COLO829 (cell line): ENCODE data around the gene PLAC8.
"Not testable (repeated sequence)": the region's sequence is repeated elsewhere in the genome, so short reads cannot be mapped to it uniquely, and the experiment has no call there.

Experiments
- DNase-seq: peaks from one replicate; pipeline ENCODE4 v3.0.0; 2012; ENCODE audit warnings: low spot score

PLAC8 gene

GRCh38 chr4:83067058-83067639, 47.4 kb downstream of the PLAC8 start:
- no peak for DNase-seq

DNA sequence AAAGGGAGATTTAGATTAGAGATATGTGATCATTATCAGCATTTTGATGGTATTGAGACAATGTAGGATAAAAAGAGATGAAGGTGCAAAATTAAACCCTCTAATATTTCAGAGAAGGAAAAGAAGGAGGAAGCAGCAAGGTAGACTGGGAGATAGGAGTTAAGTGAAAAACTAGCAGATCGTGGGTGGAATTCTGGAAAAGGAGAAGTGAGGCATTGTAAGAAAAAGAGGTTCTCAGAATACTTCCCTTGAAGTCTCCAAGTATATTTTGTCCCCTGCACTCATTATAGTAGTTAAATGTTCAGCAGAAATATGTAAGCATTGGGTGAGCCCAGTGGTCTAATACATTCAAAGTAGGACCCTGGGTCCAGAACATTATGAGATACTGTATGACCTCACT, 49.3 kb downstream of the PLAC8 start:
- DNase-seq = no peak

- DNase-seq = no peak
Observed at GRCh38 chr4:83062739-83063138, 51.8 kb downstream of the PLAC8 start.

GRCh38 chr4:83054928-83055327, 59.6 kb downstream of the PLAC8 start:
- peak; percentile 18 for DNase-seq

DNA sequence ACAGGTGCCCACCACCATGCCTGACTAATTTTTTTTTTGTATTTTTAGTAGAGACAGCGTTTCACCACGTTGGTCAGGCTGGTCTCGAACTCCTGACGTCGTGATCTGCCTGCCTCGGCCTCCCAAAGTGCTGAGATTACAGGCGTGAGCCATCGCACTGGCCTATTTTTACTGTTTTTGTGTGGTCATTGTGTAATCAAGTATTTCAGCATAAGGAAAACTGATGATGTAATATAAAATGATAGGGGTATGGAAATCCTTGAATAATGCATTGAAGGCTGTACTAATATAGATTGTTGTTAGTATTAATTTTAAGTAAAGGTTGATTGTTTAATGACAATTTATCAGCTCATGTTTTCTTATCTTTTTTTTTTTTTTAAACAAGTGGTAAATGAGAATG, 65.7 kb downstream of the PLAC8 start:
- DNase-seq = not testable (repeated sequence)

- no peak for DNase-seq
Observed at GRCh38 chr4:83046693-83047473, 67.6 kb downstream of the PLAC8 start.

DNA sequence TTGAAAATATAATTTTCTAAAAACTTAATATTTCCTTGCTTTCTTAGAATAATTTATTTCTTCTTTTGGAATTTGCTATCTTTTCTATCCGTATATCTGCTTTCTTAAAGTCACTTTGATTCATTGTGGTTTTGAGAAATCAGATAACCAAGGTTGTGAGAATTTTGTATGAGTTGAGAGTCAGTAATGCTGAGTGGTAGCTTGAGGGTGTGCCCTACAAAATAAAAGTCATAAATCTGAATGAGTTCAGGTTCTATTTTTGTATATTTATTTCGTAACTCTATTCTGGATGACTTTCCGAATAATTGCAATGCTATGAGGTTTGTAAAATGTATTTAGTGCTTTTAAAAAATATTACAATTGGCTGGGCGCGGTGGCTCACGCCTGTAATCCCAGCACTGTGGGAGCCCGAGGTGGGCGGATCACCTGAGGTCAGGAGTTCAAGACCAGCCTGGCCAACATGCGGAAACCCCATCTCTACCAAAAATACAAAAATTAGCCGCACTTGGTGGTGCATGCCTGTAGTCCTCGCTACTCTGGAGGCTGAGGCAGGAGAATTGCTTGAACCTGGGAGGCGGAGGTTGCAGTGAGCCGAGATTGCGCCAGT, 70.6 kb downstream of the PLAC8 start:
- no peak for DNase-seq

DNA sequence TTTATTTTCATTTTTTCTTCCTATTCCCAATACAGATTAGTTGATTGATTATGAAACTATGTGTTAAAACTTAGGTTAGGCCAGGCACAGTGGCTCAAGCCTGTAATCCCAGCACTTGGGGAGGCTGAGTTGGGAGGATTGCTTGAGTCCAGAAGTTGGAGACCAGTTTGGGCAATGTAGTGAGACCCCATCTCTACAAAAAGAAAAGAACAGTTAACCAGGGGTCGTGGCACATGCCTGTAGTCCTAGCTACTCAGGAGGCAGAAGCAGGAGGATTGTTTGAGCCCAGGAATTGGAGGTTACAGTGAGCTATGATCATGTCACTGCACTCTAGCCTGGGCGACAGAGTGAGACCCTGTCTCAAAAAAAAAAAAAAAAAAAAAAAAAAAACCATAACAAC, 71.4 kb downstream of the PLAC8 start:
- DNase-seq = not testable (repeated sequence)

DNA sequence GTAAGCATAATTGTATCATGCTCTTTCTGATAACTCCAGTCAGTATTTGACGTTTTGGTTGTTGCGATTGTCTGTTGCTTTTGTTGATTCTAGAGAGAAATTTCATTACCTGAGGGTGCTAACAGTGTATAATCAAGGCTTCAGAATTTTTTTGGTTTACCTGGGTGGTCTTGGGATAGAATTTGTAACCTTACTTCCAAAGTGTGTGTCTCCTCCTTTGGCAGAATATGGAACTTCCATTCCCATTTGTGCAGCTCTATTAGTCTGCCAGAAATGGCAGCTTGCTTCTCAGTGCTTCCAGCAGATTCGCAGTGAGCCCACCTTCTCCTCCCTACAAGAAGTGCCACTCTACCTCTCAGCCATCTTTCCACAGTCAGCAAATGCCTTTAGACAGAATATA, 74.3 kb downstream of the PLAC8 start:
- no peak for DNase-seq
